MG63 (cell line): ENCODE data around the gene TOLLIP. TPM values are rescaled to one million over a fixed set of nuclear protein-coding genes. Genes with fewer than 3 reads are reported as not detected.
"Not testable (repeated sequence)": the region's sequence is repeated elsewhere in the genome, so short reads cannot be mapped to it uniquely, and the experiment has no call there.

ENCODE experiments used
- DNase-seq: peaks from one replicate; pipeline ENCODE4 v3.0.0-alpha.2; 2020
- H3K27me3 ChIP-seq: fragments of 250-450 bp; sonication (Bioruptor Pico); 2 replicates; pipeline ENCODE4 v1.5.1; 2020; ENCODE audit warnings: mild to moderate bottlenecking, moderate library complexity
- H3K36me3 ChIP-seq: fragments of 250-450 bp; sonication (Bioruptor Pico); 2 replicates; pipeline ENCODE4 v1.5.1; 2020; ENCODE audit warnings: mild to moderate bottlenecking, moderate library complexity
- H3K4me3 ChIP-seq: fragments of 250-450 bp; sonication (Bioruptor Pico); 2 replicates; pipeline ENCODE4 v1.5.1; 2020; ENCODE audit warnings: mild to moderate bottlenecking, moderate library complexity
- H3K9me3 ChIP-seq: fragments of 250-450 bp; sonication (Bioruptor Pico); 2 replicates; pipeline ENCODE4 v1.5.1; 2020; ENCODE audit warnings: mild to moderate bottlenecking, moderate library complexity
- total RNA-seq: library from RNA; depleted of rRNA; stranded (reverse); fragments of >200 nt; shearing (Covaris generic); gene quantifications from 2 replicates; pipeline ENCODE4 v1.2.3, GENCODE V29; 2014; ENCODE audit warnings: low replicate concordance

The TOLLIP gene
- total RNA-seq, 1 experiment from 2014 or later, result 27.3 TPM

- DNase-seq, result no peak
- Histone ChIP-seq H3K4me3 (no peak overlapping the region), H3K9me3 (no peaks in the 10 kb centered on the region), H3K27me3 (peaks cover 4% of the 10 kb centered on the region; the same call in 1 of the 2 replicates), H3K36me3 (no peaks in the 10 kb centered on the region)
Measured at GRCh38 chr11:1254733-1255132, 54.7 kb downstream of the TOLLIP start.

GRCh38 chr11:1254086-1254648, 55.3 kb downstream of the TOLLIP start:
- H3K9me3 ChIP-seq, result no peaks in the 10 kb centered on the region
- no peak for DNase-seq
- peaks cover 4% of the 10 kb centered on the region; the same call in 1 of the 2 replicates for H3K27me3 ChIP-seq
- no peak overlapping the region for H3K4me3 ChIP-seq
- no peaks in the 10 kb centered on the region for H3K36me3 ChIP-seq

- H3K27me3 ChIP-seq, result peaks cover 4% of the 10 kb centered on the region; the same call in 1 of the 2 replicates
- H3K4me3 ChIP-seq, result no peak overlapping the region
- no peaks in the 10 kb centered on the region for H3K9me3 ChIP-seq
- DNase-seq, result no peak
- H3K36me3 ChIP-seq, result no peaks in the 10 kb centered on the region
Measured at GRCh38 chr11:1253103-1253485, 56.3 kb downstream of the TOLLIP start.

- DNase-seq, result no peak
- H3K4me3 ChIP-seq, result no peak overlapping the region
- H3K9me3 ChIP-seq, result no peaks in the 10 kb centered on the region
- H3K36me3 ChIP-seq, result no peaks in the 10 kb centered on the region
- H3K27me3 ChIP-seq, result peaks cover 4% of the 10 kb centered on the region; the same call in 1 of the 2 replicates
Measured at GRCh38 chr11:1252371-1253102, 56.9 kb downstream of the TOLLIP start.

GRCh38 chr11:1251236-1251770, 58.1 kb downstream of the TOLLIP start:
- Histone ChIP-seq H3K36me3 (no peaks in the 10 kb centered on the region), H3K27me3 (peaks cover 4% of the 10 kb centered on the region; the same call in 1 of the 2 replicates), H3K9me3 (no peaks in the 10 kb centered on the region), H3K4me3 (no peak overlapping the region)
- DNase-seq, result no peak

GRCh38 chr11:1250411-1250810, 59.0 kb downstream of the TOLLIP start:
- H3K9me3 ChIP-seq, H3K27me3 ChIP-seq, H3K36me3 ChIP-seq, DNase-seq, H3K4me3 ChIP-seq: not testable (repeated sequence)

- not testable (repeated sequence) for H3K9me3 ChIP-seq, DNase-seq, H3K36me3 ChIP-seq, H3K4me3 ChIP-seq, H3K27me3 ChIP-seq
Measured at GRCh38 chr11:1248951-1249350, 60.5 kb downstream of the TOLLIP start.

GRCh38 chr11:1247026-1247425, 62.4 kb downstream of the TOLLIP start:
- H3K4me3 ChIP-seq, H3K27me3 ChIP-seq, DNase-seq, H3K9me3 ChIP-seq, H3K36me3 ChIP-seq: not testable (repeated sequence)

- H3K9me3 ChIP-seq, DNase-seq, H3K36me3 ChIP-seq, H3K4me3 ChIP-seq, H3K27me3 ChIP-seq: not testable (repeated sequence)
Measured at GRCh38 chr11:1246301-1246700, 63.1 kb downstream of the TOLLIP start.

- H3K27me3 ChIP-seq, H3K4me3 ChIP-seq, DNase-seq, H3K9me3 ChIP-seq, H3K36me3 ChIP-seq: not testable (repeated sequence)
Measured at GRCh38 chr11:1245717-1246116, 63.7 kb downstream of the TOLLIP start.

- not testable (repeated sequence) for DNase-seq, H3K27me3 ChIP-seq, H3K9me3 ChIP-seq
Measured at GRCh38 chr11:1244557-1244956, 64.9 kb downstream of the TOLLIP start.

GRCh38 chr11:1243521-1243920, 65.9 kb downstream of the TOLLIP start:
- H3K9me3 ChIP-seq, H3K36me3 ChIP-seq, H3K4me3 ChIP-seq, H3K27me3 ChIP-seq, DNase-seq: not testable (repeated sequence)

More at GRCh38 chr11:1244557-1244956, 64.9 kb downstream of the TOLLIP start:
- H3K36me3 ChIP-seq, H3K4me3 ChIP-seq: not testable (repeated sequence)

- H3K36me3 ChIP-seq, H3K9me3 ChIP-seq: not testable (repeated sequence)
Measured at GRCh38 chr11:1242751-1243150, 66.7 kb downstream of the TOLLIP start.

GRCh38 chr11:1242289-1242688, 67.1 kb downstream of the TOLLIP start:
- Histone ChIP-seq H3K9me3 (no peaks in the 10 kb centered on the region), H3K27me3 (no peaks in the 10 kb centered on the region), H3K4me3 (no peak overlapping the region), H3K36me3 (no peaks in the 10 kb centered on the region)
- DNase-seq, result no peak

More at GRCh38 chr11:1242751-1243150, 66.7 kb downstream of the TOLLIP start:
- not testable (repeated sequence) for DNase-seq, H3K27me3 ChIP-seq, H3K4me3 ChIP-seq

- no peaks in the 10 kb centered on the region for H3K36me3 ChIP-seq
- no peak overlapping the region for H3K4me3 ChIP-seq
- no peak for DNase-seq
- no peaks in the 10 kb centered on the region for H3K9me3 ChIP-seq
- no peaks in the 10 kb centered on the region for H3K27me3 ChIP-seq
Measured at GRCh38 chr11:1241706-1242105, 67.7 kb downstream of the TOLLIP start.

GRCh38 chr11:1240771-1241170, 68.7 kb downstream of the TOLLIP start:
- Histone ChIP-seq H3K27me3 (no peaks in the 10 kb centered on the region), H3K4me3 (no peak overlapping the region), H3K36me3 (no peaks in the 10 kb centered on the region), H3K9me3 (no peaks in the 10 kb centered on the region)
- no peak for DNase-seq

GRCh38 chr11:1239596-1240205, 69.7 kb downstream of the TOLLIP start:
- no peaks in the 10 kb centered on the region for H3K9me3 ChIP-seq
- H3K4me3 ChIP-seq, result no peak overlapping the region
- H3K36me3 ChIP-seq, result no peaks in the 10 kb centered on the region
- no peak for DNase-seq
- H3K27me3 ChIP-seq, result no peaks in the 10 kb centered on the region; the same call in 1 of the 2 replicates
